WI38 (cell line): ENCODE measurements around the gene ARSJ.

Experiments used
- H3K4me3 ChIP-seq: 2 replicates; pipeline ENCODE4 v1.5.1; 2011; ENCODE audit warnings: low read depth, mild to moderate bottlenecking, control low read depth, low read length
- TF ChIP-seq, protein P1 (sequence below): IDR thresholded peaks from 2 replicates; pipeline ENCODE4 v1.5.1; 2012; ENCODE audit warnings: low read depth, mild to moderate bottlenecking, control low read depth, low read length

Gene ARSJ

DNA sequence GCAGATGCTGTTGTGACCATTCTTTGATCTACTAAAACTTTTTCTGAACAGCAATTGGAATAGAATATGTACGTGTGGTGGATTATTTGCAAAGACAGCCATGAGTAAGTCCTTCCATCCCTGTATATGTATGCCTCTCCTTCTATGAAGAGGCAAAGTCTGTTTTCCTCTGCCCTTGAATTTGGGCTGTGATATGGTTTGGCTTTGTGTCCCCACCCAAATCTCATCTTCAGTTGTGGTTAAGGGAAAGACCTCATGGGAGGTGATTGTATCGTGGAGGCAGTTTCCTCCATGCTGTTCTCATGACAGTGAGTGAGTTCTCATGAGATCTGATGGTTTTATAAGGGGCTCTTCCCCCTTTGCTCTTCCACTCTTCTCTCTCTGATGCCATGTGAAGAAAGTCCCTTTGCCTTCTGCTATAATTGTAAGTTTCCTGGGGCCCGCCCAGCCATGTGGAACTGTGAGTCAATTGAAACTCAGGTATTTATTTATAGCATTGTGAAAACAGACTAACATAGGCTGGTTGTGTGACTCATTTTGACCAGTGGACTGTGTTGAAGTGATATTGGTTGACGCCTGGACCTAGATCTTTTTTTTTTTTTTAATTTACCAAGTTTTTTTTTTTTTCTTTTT lies 109.6 kb downstream of the ARSJ start:
- TF ChIP-seq, protein P1, sequence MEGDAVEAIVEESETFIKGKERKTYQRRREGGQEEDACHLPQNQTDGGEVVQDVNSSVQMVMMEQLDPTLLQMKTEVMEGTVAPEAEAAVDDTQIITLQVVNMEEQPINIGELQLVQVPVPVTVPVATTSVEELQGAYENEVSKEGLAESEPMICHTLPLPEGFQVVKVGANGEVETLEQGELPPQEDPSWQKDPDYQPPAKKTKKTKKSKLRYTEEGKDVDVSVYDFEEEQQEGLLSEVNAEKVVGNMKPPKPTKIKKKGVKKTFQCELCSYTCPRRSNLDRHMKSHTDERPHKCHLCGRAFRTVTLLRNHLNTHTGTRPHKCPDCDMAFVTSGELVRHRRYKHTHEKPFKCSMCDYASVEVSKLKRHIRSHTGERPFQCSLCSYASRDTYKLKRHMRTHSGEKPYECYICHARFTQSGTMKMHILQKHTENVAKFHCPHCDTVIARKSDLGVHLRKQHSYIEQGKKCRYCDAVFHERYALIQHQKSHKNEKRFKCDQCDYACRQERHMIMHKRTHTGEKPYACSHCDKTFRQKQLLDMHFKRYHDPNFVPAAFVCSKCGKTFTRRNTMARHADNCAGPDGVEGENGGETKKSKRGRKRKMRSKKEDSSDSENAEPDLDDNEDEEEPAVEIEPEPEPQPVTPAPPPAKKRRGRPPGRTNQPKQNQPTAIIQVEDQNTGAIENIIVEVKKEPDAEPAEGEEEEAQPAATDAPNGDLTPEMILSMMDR = no peak
- no peak overlapping the region for H3K4me3 ChIP-seq

DNA sequence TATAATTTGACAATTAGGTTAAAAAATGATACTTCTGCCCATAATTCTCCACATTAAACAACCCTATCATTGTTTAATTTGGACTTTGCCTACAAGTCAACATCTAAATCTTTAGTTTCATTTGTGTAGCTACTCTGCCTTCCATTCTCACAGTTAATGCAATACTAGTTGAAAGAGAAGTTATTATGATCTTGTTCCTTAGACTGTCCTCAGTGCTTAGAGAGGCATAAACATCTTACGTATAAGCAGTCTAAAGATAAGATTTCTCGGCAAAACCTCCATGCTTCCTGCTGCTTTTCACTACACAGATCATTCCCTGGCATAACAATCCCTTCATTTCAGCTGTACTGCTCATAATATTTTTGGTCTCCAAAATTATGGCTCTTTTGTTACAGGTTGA lies 112.8 kb downstream of the ARSJ start:
- TF ChIP-seq, protein P1 = no peak

DNA sequence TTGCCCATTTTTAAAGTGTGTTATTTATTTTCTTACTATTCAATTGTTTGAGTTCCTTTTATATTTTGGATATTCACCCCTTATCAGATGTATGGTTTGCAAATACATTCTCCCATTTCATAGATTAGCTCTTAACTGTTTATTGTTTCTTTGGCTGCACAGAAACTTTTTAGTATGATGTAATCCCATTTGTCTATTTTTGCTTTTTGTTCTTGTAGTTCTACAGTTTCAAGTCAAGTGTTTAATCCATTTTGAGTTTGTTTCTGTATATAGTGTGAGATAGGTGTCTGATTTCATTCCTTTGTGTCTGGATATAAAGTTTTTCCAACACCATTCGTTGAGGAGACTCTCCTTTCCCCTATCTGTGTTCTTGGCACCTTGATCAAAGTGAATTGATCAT lies 120.5 kb downstream of the ARSJ start:
- no peak overlapping the region for H3K4me3 ChIP-seq
- TF ChIP-seq, protein P1 = no peak

More for the DNA sequence above, 112.8 kb downstream of the ARSJ start:
- no peak overlapping the region for H3K4me3 ChIP-seq

DNA sequence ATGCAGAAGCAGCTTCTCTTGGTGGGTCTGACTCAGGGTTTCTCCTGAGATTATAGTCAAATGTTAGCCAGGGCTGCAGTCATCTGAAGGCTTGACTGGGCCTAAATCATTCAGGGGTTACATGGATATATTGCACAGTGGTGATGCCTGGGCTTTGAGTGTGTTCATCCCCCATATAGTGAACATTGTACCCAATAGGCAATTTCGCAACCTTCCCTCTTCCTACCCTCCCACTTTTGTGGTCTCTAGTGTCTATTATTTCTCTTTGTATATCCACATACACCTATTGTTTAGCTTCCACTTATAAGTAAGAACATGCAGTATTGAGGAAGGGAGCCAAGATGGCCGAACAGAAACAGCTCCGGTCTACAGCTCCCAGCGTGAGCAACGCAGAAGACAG lies 127.6 kb downstream of the ARSJ start:
- TF ChIP-seq, protein P1 = no peak
- no peak overlapping the region for H3K4me3 ChIP-seq
